ENCODE measurements around the gene GNB4.
A peak's percentile ranks its signal among the peaks of the same experiment; 100 is the strongest.

The GNB4 gene

DNA sequence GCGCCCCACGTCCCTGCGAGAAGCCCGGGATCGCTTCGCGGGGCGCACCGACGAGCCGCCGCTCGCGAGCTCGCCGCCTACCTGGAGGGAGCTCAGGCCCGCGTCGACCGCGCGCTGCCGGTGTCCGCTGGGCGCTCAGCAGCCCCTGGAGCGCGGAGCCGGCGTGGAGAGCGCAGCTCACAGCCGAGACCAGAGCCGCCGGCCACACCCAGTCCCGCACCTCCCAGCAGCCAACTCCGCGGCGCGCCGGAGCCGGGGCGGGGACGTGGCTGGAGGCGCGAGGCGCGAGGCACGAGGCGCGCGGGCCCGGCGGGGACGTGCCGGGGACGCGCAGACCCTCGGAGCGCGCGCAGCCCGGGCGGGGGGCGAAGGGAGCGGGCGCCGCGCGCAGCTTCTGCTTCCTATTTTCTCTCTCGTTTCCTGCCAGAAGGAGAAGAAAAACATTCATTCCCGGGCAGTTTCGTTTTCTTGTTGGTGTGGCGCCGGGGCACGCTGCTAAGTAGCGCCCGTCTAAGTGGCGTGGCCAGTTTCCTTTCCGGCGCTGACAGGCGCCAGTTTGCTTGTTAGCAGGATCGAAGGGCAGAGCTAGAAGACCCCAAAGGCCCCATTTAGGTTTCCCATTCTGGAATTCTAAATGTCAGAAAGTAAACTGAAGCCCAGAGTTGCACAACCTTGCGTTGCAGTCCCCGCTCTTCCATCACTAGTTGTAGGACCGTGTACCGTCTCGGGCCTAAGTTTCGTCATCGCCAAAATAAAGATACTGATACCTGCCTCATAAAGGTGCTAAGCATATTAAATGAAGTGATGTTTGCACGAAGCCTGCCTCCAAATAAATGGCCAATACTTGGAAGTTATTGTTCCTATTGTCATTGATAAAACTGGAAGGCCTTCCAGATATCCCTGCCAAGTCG, at the start of gene GNB4:
Gene GNB4 (minus strand): TSS at position 206 of the 911 bp plus-strand sequence. CDS start 25,270 bp downstream, outside the sequence.
- DNase-seq (peak; percentile 56), ATAC-seq (peak; percentile 76)
- Mint-ChIP-seq H3K36me3 (ENCODE audit: low read depth) (no peaks in the 10 kb centered on the region), H3K27me3 (peaks cover 64% of the 10 kb centered on the region), H3K4me3 (peak within 1 kb of the TSS; percentile 81), H3K27ac (peak within 1 kb of the TSS; percentile 65), H3K9me3 (no peaks in the 10 kb centered on the region), H3K4me1 (peaks cover 25% of the 10 kb centered on the region)

DNA sequence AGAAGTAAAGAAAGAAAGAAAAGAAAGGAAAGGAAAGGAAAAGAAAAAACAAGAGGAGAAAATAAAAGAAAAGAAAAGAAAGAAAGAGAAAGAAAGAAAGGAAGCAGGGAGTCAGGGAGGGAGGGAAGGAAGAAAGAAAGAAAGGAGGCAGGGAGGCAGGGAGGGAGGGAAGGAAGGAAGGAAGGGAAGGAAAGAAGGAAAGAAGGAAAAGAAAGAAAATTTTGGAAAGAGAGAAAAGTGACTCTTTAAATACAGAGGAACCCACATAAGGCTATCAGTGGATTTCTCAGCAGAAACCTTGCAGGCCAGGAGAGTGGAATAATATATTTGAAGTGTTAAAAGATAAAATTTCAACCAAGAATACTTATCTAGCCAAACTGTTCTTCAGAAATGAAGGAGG, 44.2 kb upstream of the GNB4 start:
- Mint-ChIP-seq H3K27ac (no peak overlapping the region), H3K4me3 (no peak overlapping the region), H3K27me3 (peaks cover 4% of the 10 kb centered on the region), H3K36me3 (ENCODE audit: low read depth) (peaks cover 8% of the 10 kb centered on the region), H3K9me3 (peaks cover 66% of the 10 kb centered on the region), H3K4me1 (no peaks in the 10 kb centered on the region)
- ATAC-seq (no peak), DNase-seq (no peak)

DNA sequence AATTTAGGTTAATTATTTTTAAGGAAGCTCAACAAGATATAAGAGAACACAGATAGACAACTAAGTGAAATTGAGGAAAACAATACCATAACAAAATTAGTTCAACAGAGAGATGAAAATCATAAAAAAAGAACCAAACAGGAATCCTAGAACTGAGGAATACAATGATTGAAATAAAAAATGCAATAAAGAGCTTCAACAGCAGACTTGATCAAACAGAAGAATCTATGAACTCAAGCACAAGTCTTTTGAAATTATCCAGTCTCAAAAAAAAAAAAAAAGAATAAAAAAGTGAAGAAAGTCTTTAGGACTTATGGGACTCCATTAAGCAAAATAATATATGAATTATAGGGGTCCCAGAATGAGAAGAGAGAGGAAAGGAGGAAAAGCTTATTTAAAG, 42.0 kb upstream of the GNB4 start:
- Mint-ChIP-seq H3K4me3 (no peak overlapping the region), H3K9me3 (peaks cover 65% of the 10 kb centered on the region), H3K27me3 (peaks cover 5% of the 10 kb centered on the region), H3K27ac (no peak overlapping the region), H3K36me3 (ENCODE audit: low read depth) (peaks cover 8% of the 10 kb centered on the region), H3K4me1 (no peaks in the 10 kb centered on the region)
- no peak for DNase-seq
- ATAC-seq, result no peak

DNA sequence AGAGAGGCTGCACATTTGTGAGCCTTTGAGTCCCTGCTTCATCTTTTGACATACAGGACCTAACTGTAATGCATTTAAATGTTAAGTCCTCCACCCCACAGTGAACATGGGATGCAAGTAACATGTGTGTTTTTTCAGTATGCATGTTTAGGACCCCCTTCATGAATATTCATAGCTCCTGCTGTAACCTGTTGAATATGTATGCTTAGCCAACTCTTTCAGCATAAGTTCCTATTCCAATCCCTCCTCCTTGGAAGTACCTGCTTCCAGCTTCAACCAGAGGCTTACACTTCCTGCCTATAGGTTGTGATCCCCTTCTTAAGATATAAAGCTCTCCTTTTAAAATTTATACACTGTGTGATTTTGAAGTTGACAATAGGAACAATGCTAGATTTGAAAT, 36.9 kb upstream of the GNB4 start:
- no peak for ATAC-seq
- H3K4me1 Mint-ChIP-seq, result no peaks in the 10 kb centered on the region
- peaks cover 5% of the 10 kb centered on the region for H3K27me3 Mint-ChIP-seq

DNA sequence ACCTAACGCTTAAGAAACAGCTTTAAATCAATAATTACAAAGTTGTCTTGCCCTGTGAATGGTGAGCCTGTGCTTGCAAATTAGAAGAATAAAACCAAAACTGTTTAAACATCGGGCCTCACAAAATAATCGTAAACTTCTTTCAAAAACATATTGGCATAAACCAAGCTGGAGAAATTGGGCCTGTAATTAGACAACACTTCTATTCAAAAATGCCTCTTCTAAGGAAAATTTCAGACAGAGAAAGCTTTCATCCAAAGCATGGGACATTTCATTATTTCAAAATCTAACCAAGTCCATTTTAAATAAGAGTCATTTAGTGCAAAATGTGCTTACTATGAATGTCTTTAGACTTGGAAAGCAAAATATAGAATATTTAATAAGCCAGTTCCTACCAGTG, 35.5 kb upstream of the GNB4 start:
- Mint-ChIP-seq H3K27ac (no peak overlapping the region), H3K4me1 (no peaks in the 10 kb centered on the region), H3K9me3 (peaks cover 17% of the 10 kb centered on the region), H3K27me3 (peaks cover 6% of the 10 kb centered on the region), H3K36me3 (ENCODE audit: low read depth) (peaks cover 3% of the 10 kb centered on the region), H3K4me3 (no peak overlapping the region)
- ATAC-seq, result no peak
- DNase-seq, result no peak

More for the DNA sequence above, 36.9 kb upstream of the GNB4 start:
- no peak overlapping the region for H3K4me3 Mint-ChIP-seq
- no peak for DNase-seq
- H3K27ac Mint-ChIP-seq, result no peak overlapping the region
- peaks cover 27% of the 10 kb centered on the region for H3K9me3 Mint-ChIP-seq
- H3K36me3 Mint-ChIP-seq (ENCODE audit: low read depth), result peaks cover 3% of the 10 kb centered on the region

DNA sequence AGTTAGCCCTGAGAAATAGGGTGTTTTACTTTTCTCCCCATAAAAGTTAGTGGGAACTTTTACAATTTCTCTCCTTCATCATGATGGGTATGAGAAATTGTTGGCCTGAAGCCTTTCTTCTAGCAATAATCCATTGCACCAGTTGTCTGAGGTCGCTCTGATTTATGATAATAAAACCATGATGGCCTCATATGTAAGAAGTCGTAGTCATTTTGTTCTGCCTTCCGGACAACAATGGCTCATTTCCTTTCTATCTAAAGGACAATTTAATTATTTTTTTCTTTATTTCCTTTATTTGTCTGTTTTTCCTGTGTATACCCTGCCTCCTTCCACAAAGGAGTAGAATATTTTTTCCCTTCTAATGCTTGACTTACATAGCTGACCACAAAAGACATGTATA, 31.6 kb upstream of the GNB4 start:
- DNase-seq (no peak), ATAC-seq (no peak)
- peaks cover 3% of the 10 kb centered on the region for H3K9me3 Mint-ChIP-seq
- H3K4me3 Mint-ChIP-seq, result no peak overlapping the region
- H3K36me3 Mint-ChIP-seq (ENCODE audit: low read depth), result no peaks in the 10 kb centered on the region
- H3K27me3 Mint-ChIP-seq, result peaks cover 1% of the 10 kb centered on the region
- H3K4me1 Mint-ChIP-seq, result no peaks in the 10 kb centered on the region
- H3K27ac Mint-ChIP-seq, result no peak overlapping the region

DNA sequence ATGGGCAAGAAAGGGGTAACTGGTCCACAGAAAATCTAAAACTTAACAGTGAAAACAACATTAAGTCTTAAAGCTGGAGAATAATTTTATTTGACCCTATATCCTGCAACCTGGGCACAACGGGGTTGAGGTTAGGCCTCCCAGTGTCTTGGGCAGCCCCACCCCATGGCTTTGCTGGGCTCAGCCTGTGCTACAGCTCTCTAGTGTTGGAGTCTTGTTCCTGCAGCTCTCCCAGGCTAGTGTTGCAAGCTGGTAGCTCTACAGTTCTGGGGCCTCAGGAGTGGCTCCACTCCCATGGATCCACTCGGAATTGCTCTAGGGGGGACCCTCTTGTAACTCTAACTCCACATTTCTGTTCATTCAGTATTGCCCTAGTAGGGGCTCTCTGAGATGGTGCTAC, 24.9 kb upstream of the GNB4 start:
- H3K4me1 Mint-ChIP-seq, result peaks cover 5% of the 10 kb centered on the region
- no peaks in the 10 kb centered on the region for H3K36me3 Mint-ChIP-seq (ENCODE audit: low read depth)
- H3K4me3 Mint-ChIP-seq, result no peak overlapping the region
- no peaks in the 10 kb centered on the region for H3K27me3 Mint-ChIP-seq
- ATAC-seq (no peak), DNase-seq (no peak)
- peaks cover 10% of the 10 kb centered on the region for H3K9me3 Mint-ChIP-seq
- H3K27ac Mint-ChIP-seq, result no peak overlapping the region

DNA sequence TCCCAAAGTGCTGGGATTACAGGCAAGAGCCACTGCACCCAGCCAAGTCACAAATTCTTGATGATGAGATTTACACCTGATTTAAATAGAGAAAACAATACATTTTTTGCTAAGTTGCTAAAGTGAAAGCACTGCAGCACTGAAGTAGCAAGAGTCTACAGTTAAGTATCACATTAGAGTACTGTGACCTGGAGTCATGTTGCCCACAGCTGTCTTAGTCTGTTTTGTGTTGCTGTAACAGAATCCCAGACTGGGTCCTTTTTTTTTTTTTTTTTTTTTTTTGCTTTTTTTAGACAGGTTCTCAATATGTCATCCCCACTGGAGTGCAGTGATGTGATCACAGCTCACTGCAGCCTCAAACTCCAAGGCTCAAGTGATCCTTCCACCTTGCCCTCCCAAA, 23.2 kb upstream of the GNB4 start:
- H3K4me1 Mint-ChIP-seq, result peaks cover 5% of the 10 kb centered on the region
- H3K27ac Mint-ChIP-seq, result no peak overlapping the region
- peaks cover 10% of the 10 kb centered on the region for H3K9me3 Mint-ChIP-seq
- no peak overlapping the region for H3K4me3 Mint-ChIP-seq
- DNase-seq, result no peak
- ATAC-seq, result no peak
- no peaks in the 10 kb centered on the region for H3K36me3 Mint-ChIP-seq (ENCODE audit: low read depth)
- H3K27me3 Mint-ChIP-seq, result no peaks in the 10 kb centered on the region

DNA sequence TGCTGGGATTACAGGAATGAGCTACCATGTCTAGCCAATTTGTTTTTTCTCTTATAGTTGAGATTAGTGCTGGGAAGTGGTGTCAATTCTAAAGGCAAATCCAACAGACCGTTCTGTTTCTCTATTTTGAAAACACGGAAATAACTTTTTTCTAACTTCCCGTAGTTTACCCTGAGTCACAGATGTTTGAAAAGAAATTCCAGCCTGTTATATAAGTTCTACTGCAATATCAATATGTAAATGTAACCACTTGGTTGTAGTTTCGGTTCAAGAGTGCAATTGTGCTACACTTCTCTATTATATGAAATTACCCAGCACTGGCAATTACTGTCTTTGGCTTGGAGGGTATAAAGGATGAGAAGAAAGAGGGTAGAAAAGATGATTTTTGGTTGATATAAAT, 22.3 kb upstream of the GNB4 start:
- Mint-ChIP-seq H3K4me1 (peaks cover 5% of the 10 kb centered on the region), H3K36me3 (ENCODE audit: low read depth) (no peaks in the 10 kb centered on the region), H3K9me3 (peaks cover 7% of the 10 kb centered on the region), H3K27me3 (no peaks in the 10 kb centered on the region), H3K4me3 (no peak overlapping the region), H3K27ac (no peak overlapping the region)
- ATAC-seq, result no peak
- no peak for DNase-seq

DNA sequence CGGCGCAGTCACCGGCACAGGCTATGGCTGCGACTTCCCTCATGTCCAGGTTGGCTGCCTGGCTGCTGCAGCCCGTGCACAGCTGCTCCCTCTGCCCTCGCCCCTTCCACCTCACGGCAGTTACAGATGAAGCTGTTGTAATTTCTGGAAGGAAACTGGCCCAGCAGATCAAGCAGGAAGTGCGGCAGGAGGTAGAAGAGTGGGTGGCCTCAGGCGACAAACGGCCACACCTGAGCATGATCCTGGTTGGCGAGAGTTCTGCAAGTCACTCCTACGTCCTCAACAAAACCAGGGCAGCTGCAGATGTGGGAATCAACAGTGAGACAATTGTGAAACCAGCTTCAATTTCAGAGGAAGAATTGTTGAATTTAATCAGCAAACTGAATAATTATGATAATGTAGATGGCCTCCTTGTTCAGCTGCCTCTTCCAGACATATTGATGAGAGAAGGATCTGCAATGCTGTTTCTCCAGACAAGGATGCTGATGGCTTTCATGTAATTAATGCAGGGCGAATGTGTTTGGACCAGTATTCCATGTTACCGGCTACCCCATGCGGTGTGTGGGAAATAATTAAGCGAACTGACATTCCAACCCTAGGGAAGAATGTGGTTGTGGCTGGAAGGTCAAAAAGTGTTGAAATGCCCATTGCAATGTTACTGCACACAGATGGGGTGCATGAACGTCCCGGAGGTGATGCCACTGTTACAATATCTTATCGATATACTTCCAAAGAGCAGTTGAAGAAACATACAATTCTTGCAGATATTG, 13.2 kb upstream of the GNB4 start:
- Mint-ChIP-seq H3K27ac (no peak overlapping the region), H3K9me3 (no peaks in the 10 kb centered on the region), H3K4me3 (no peak overlapping the region), H3K4me1 (peaks cover 10% of the 10 kb centered on the region), H3K36me3 (ENCODE audit: low read depth) (no peaks in the 10 kb centered on the region), H3K27me3 (peaks cover 8% of the 10 kb centered on the region)
- DNase-seq (peak; percentile 4), ATAC-seq (peak; percentile 40)

DNA sequence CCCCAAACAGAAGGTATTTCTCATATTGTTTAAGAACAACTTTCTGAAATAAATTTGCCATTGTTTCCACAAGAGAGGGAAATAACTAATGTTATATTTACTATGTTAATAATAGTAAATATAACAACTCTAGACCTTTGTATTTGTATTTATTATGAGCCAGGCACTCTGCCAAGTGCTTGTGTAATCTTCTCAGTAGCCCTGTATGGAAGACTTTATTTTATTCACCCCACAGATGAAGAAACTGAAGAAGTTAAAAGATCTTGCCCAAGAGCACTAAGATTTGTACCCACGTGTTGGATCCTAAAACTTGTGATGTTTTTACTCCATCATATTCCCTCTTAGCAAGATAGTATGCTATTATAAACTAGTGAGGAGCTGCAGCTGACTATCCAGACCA, 12.0 kb upstream of the GNB4 start:
- Mint-ChIP-seq H3K9me3 (no peaks in the 10 kb centered on the region), H3K4me3 (no peak overlapping the region), H3K36me3 (ENCODE audit: low read depth) (no peaks in the 10 kb centered on the region), H3K27ac (no peak overlapping the region), H3K4me1 (peaks cover 10% of the 10 kb centered on the region), H3K27me3 (peaks cover 8% of the 10 kb centered on the region)
- ATAC-seq (no peak), DNase-seq (no peak)

DNA sequence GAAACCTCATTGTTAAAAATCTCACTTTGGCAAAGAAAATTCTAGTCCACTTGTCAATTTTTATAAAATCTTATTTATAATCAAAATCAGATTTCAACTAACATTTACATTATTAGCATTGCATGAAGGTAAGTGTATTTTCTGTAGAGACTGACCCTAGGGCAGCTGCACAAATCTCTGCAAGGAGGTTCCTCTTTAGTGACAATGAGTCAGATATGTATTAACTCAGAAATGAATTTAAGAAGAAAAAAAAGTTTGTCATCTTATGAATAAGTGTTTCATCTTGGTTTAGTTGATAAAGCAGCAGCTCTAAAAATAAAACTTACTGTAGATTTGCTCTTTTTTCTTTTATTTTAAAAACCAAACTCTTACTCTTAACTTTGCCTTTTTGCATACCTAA, 9.0 kb upstream of the GNB4 start:
- H3K27me3 Mint-ChIP-seq, result peaks cover 9% of the 10 kb centered on the region
- H3K27ac Mint-ChIP-seq, result no peak overlapping the region
- H3K9me3 Mint-ChIP-seq, result no peaks in the 10 kb centered on the region
- peaks cover 10% of the 10 kb centered on the region for H3K4me1 Mint-ChIP-seq
- ATAC-seq (no peak), DNase-seq (no peak)
- no peak overlapping the region for H3K4me3 Mint-ChIP-seq
- no peaks in the 10 kb centered on the region for H3K36me3 Mint-ChIP-seq (ENCODE audit: low read depth)

DNA sequence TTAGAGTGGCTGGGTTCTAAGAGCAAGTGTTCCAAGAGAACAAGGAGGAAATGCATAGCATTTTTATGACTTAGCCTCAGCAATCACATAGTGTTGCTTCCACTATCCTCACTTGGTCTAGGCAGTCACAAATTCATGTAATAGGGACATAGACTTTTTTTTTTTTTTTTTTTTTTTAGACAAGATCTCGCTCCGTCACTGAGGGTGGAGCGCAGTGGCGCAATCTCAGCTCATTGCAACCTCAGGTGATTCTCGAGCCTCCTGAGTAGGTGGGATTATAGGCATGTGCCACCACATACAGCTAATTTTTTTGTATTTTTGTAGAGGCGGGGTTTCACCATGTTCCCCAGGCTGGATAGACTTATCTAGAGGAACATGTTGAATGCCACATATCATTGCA, 4.7 kb upstream of the GNB4 start:
- Mint-ChIP-seq H3K27ac (no peak overlapping the region), H3K4me1 (peaks cover 8% of the 10 kb centered on the region), H3K36me3 (ENCODE audit: low read depth) (no peaks in the 10 kb centered on the region), H3K9me3 (no peaks in the 10 kb centered on the region), H3K4me3 (no peak overlapping the region), H3K27me3 (peaks cover 30% of the 10 kb centered on the region)
- ATAC-seq, result no peak
- DNase-seq, result no peak

DNA sequence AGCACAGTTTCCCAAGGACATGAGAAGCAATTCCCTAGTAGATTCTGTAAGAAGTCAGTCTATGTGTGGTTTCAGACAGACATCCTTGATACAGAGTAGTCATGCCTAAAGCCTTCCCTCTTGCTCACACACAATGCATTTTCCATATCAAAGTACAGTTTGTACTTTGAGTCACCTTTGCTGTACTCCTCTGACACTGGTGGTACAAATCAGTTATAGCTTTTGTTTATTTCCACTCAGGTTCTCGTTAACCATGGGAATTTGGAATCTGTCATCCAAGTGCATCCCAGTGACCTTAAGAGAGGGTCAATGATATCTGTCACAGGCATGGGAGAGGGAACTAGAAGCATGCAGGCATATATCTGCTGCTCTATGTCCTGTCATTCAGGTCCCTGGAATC, 3.6 kb upstream of the GNB4 start:
- no peak overlapping the region for H3K4me3 Mint-ChIP-seq
- ATAC-seq (no peak), DNase-seq (no peak)
- no peaks in the 10 kb centered on the region for H3K9me3 Mint-ChIP-seq
- H3K36me3 Mint-ChIP-seq (ENCODE audit: low read depth), result no peaks in the 10 kb centered on the region
- peaks cover 17% of the 10 kb centered on the region for H3K4me1 Mint-ChIP-seq
- H3K27ac Mint-ChIP-seq, result no peak overlapping the region
- H3K27me3 Mint-ChIP-seq, result peaks cover 39% of the 10 kb centered on the region

DNA sequence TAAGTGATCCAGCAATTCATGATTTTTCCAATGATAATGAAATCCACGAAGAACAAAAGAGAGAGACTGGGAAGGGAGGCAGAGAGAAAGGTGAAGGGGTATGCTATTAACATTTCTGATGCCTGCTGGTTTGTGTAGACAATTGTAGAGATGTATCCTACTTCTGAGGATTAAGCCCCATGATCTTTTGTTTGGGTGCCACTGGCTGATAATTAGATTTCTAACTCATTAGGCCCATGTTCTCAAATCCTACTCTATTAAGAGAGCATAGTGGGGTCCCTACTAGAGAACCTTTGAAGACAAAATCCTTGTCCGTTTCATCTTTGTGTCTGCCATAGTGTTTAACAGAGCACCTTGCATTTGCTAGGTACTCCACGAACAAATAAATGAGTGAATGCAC, 2.7 kb upstream of the GNB4 start:
- Mint-ChIP-seq H3K36me3 (ENCODE audit: low read depth) (no peaks in the 10 kb centered on the region), H3K4me1 (peaks cover 25% of the 10 kb centered on the region), H3K9me3 (no peaks in the 10 kb centered on the region), H3K4me3 (no peak overlapping the region), H3K27ac (no peak overlapping the region), H3K27me3 (peaks cover 46% of the 10 kb centered on the region)
- ATAC-seq, result no peak
- DNase-seq, result no peak

All from activated naive CD8-positive, alpha-beta T cell treated with anti-CD3 and anti-CD28 coated beads, Interleukin-2, amount 50 U/mL, for 24 hours (primary cell).